A673 (cell line): ENCODE results near the gene KHK.
"Not testable (repeated sequence)": the region's sequence is repeated elsewhere in the genome, so short reads cannot be mapped to it uniquely, and the experiment has no call there.

ENCODE experiments used
- EZH2 ChIP-seq: fragments of 200-600 bp; sonication (generic); IDR thresholded peaks from 2 replicates; pipeline ENCODE4 v1.6.1; 2017; ENCODE audit warnings: borderline replicate concordance, low read depth, mild to moderate bottlenecking, mixed read lengths, antibody characterized with exemption, low read length; ENCODE audit not compliant: poor library complexity, severe bottlenecking
- TF ChIP-seq, protein P1 (sequence below): fragments of 300-800, 200-600 bp; sonication (generic); conservative IDR thresholded peaks from 2 replicates; pipeline ENCODE4 v1.5.1; 2017; ENCODE audit warnings: low read depth, mild to moderate bottlenecking, antibody characterized with exemption, low read length, moderate library complexity, mixed read lengths

- TF ChIP-seq, protein P1, sequence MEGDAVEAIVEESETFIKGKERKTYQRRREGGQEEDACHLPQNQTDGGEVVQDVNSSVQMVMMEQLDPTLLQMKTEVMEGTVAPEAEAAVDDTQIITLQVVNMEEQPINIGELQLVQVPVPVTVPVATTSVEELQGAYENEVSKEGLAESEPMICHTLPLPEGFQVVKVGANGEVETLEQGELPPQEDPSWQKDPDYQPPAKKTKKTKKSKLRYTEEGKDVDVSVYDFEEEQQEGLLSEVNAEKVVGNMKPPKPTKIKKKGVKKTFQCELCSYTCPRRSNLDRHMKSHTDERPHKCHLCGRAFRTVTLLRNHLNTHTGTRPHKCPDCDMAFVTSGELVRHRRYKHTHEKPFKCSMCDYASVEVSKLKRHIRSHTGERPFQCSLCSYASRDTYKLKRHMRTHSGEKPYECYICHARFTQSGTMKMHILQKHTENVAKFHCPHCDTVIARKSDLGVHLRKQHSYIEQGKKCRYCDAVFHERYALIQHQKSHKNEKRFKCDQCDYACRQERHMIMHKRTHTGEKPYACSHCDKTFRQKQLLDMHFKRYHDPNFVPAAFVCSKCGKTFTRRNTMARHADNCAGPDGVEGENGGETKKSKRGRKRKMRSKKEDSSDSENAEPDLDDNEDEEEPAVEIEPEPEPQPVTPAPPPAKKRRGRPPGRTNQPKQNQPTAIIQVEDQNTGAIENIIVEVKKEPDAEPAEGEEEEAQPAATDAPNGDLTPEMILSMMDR, result not testable (repeated sequence)
- TF ChIP-seq EZH2, result not testable (repeated sequence)
Measured at GRCh38 chr2:27119330-27119670, 32.7 kb downstream of the KHK start.
